IMR-90 (cell line): ENCODE measurements around the gene TMEM43. TPM values are rescaled to one million over a fixed set of nuclear protein-coding genes. Genes with fewer than 3 reads are reported as not detected.

ENCODE experiments used
- ATAC-seq: fragments of 200-7000 bp; cut with Tn5 transposase; 2 replicates; pipeline ENCODE4 v1.9.1; 2020; ENCODE audit warnings: low read depth, mild to moderate bottlenecking, moderate library complexity
- BruUV-seq: library from RNA; stranded (reverse); fragments of 400-500 nt; replicated peaks from 2 replicates; lab custom pipeline; 2021; lab: Mats Ljungman, UMichigan
- CTCF ChIA-PET: fragments of 300-600 bp; formaldehyde crosslinking; extraction: SDS; loops from one replicate; lab custom pipeline; 2021; ENCODE audit warnings: antibody characterized with exemption; lab: Yijun Ruan, JAX
- POLR2A ChIA-PET: fragments of 300-600 bp; sonication (Branson Sonifier 250); formaldehyde crosslinking; loops from one replicate; lab custom pipeline; 2022; ENCODE audit warnings: antibody characterized with exemption; ENCODE audit not compliant: unreplicated experiment; lab: Charles Lee
- DNase-seq: peaks from one replicate; pipeline ENCODE4 v3.0.0; 2013
- H2AFZ ChIP-seq: replicated peaks from 2 replicates; pipeline ENCODE3; 2013; ENCODE audit warnings: low read length, mild to moderate bottlenecking; ENCODE audit not compliant: poor library complexity
- H2AK5ac ChIP-seq: 2 replicates; pipeline ENCODE4 v1.6.1; 2013; ENCODE audit warnings: low read depth, low read length, inconsistent platforms
- H2AK9ac ChIP-seq: replicated peaks from 2 replicates; pipeline ENCODE3; 2013; ENCODE audit warnings: mild to moderate bottlenecking, low read depth, low read length, moderate library complexity; ENCODE audit not compliant: poor library complexity
- H2BK120ac ChIP-seq: 2 replicates; pipeline ENCODE4 v1.6.1; 2013; ENCODE audit warnings: low read depth, low read length, inconsistent platforms
- H2BK15ac ChIP-seq: 3 replicates; pipeline ENCODE4 v1.6.1; 2013; ENCODE audit warnings: low read depth, low read length, inconsistent platforms
- H2BK20ac ChIP-seq: 2 replicates; pipeline ENCODE4 v1.6.1; 2013; ENCODE audit warnings: low read depth, mild to moderate bottlenecking, inconsistent platforms, low read length, moderate library complexity
- H2BK5ac ChIP-seq: 2 replicates; pipeline ENCODE4 v1.6.1; 2013; ENCODE audit warnings: mild to moderate bottlenecking, low read depth, low read length, inconsistent platforms; ENCODE audit not compliant: poor library complexity, severe bottlenecking
- H3K14ac ChIP-seq: replicated peaks from 2 replicates; pipeline ENCODE4 v1.6.1; 2013; ENCODE audit warnings: low read depth, low read length, inconsistent platforms
- H3K18ac ChIP-seq: 2 replicates; pipeline ENCODE4 v1.6.1; 2013; ENCODE audit warnings: low read depth, low read length, control low read depth
- H3K23ac ChIP-seq: 2 replicates; pipeline ENCODE4 v1.6.1; 2013; ENCODE audit warnings: low read depth, low read length, inconsistent platforms
- H3K27ac ChIP-seq: 2 replicates; pipeline ENCODE4 v1.5.1; 2013; ENCODE audit warnings: mild to moderate bottlenecking, control low read depth, low read length; ENCODE audit not compliant: insufficient read depth
- H3K27me3 ChIP-seq: 2 replicates; pipeline ENCODE4 v1.6.1; 2013; ENCODE audit warnings: low read length; ENCODE audit not compliant: control insufficient read depth, insufficient read depth
- H3K36me3 ChIP-seq: 2 replicates; pipeline ENCODE4 v1.6.1; 2013; ENCODE audit warnings: low read length, mixed read lengths; ENCODE audit not compliant: control insufficient read depth, insufficient read depth
- H3K4ac ChIP-seq: 2 replicates; pipeline ENCODE4 v1.6.1; 2013; ENCODE audit warnings: low read depth, low read length, inconsistent platforms
- H3K4me1 ChIP-seq: 2 replicates; pipeline ENCODE4 v1.6.1; 2013; ENCODE audit warnings: low read length, mixed read lengths; ENCODE audit not compliant: control insufficient read depth, insufficient read depth
- H3K4me2 ChIP-seq: 2 replicates; pipeline ENCODE4 v1.6.1; 2013; ENCODE audit warnings: low read depth, mild to moderate bottlenecking, control low read depth, low read length, moderate library complexity
- H3K4me3 ChIP-seq: 2 replicates; pipeline ENCODE4 v1.5.1; 2013; ENCODE audit warnings: low read depth, mild to moderate bottlenecking, control low read depth, low read length, moderate library complexity; ENCODE audit not compliant: insufficient read depth
- H3K56ac ChIP-seq: 2 replicates; pipeline ENCODE4 v1.6.1; 2013; ENCODE audit warnings: low read length, inconsistent platforms; ENCODE audit not compliant: insufficient read depth; ENCODE audit errors: extremely low read depth
- H3K79me1 ChIP-seq, 2 experiments: 2 replicates each; pipeline ENCODE4 v1.6.1; 2013; ENCODE audit warnings: low read length in 2 of 2, inconsistent platforms in 1 of 2, low read depth in 1 of 2
- H3K9ac ChIP-seq: 2 replicates; pipeline ENCODE4 v1.6.1; 2013; ENCODE audit warnings: low read depth, low read length, control low read depth
- H3K9me1 ChIP-seq: 2 replicates; pipeline ENCODE4 v1.6.1; 2013; ENCODE audit warnings: low read length, inconsistent platforms; ENCODE audit not compliant: insufficient read depth
- H3K9me3 ChIP-seq: 2 replicates; pipeline ENCODE4 v1.6.1; 2013; ENCODE audit warnings: low read length; ENCODE audit not compliant: control insufficient read depth, insufficient read depth
- H4K20me1 ChIP-seq: 2 replicates; pipeline ENCODE4 v1.6.1; 2013; ENCODE audit warnings: low read length, inconsistent platforms; ENCODE audit not compliant: insufficient read depth
- H4K5ac ChIP-seq: 2 replicates; pipeline ENCODE4 v1.6.1; 2013; ENCODE audit warnings: mild to moderate bottlenecking, low read depth, low read length, control low read depth
- H4K8ac ChIP-seq, 2 experiments: 2 replicates each; pipeline ENCODE4 v1.6.1; 2013; ENCODE audit warnings: low read depth in 2 of 2, low read length in 2 of 2, control low read depth in 1 of 2, inconsistent platforms in 1 of 2
- H4K91ac ChIP-seq: 2 replicates; pipeline ENCODE4 v1.6.1; 2013; ENCODE audit warnings: low read depth, low read length, inconsistent platforms; ENCODE audit not compliant: insufficient read depth
- CEBPB ChIP-seq: IDR thresholded peaks from 2 replicates; pipeline ENCODE4 v1.6.1; 2012; ENCODE audit warnings: low read depth, low read length, improper control_type of control experiment
- CTCF ChIP-seq: conservative IDR thresholded peaks from 2 replicates; pipeline ENCODE4 v1.5.1; 2012; ENCODE audit warnings: mild to moderate bottlenecking, low read depth, low read length, improper control_type of control experiment
- ELK1 ChIP-seq: fragments of 150-350 bp; IDR thresholded peaks from 2 replicates; pipeline ENCODE4 v1.6.1; 2016; ENCODE audit warnings: low read depth, mild to moderate bottlenecking, low read length, moderate library complexity, borderline replicate concordance
- MAFK ChIP-seq: IDR thresholded peaks from 2 replicates; pipeline ENCODE4 v1.6.1; 2012; ENCODE audit warnings: low read depth, low read length, improper control_type of control experiment
- MAZ ChIP-seq: IDR thresholded peaks from 2 replicates; pipeline ENCODE4 v1.6.1; 2012; ENCODE audit warnings: low read depth, mild to moderate bottlenecking, low read length, improper control_type of control experiment, moderate library complexity, borderline replicate concordance
- MXI1 ChIP-seq: IDR thresholded peaks from 2 replicates; pipeline ENCODE4 v1.6.1; 2012; ENCODE audit warnings: low read depth, mild to moderate bottlenecking, low read length, moderate library complexity, borderline replicate concordance
- NFE2L2 ChIP-seq: fragments of 150-350 bp; IDR thresholded peaks from 2 replicates; pipeline ENCODE4 v1.6.1; 2016; ENCODE audit warnings: low read depth, mild to moderate bottlenecking, low read length
- POLR2A ChIP-seq: IDR thresholded peaks from 2 replicates; pipeline ENCODE4 v1.6.1; 2012; ENCODE audit warnings: mild to moderate bottlenecking, low read depth, low read length
- RAD21 ChIP-seq: IDR thresholded peaks from 2 replicates; pipeline ENCODE4 v1.6.1; 2012; ENCODE audit warnings: low read length, improper control_type of control experiment
- RCOR1 ChIP-seq: IDR thresholded peaks from 2 replicates; pipeline ENCODE4 v1.6.1; 2012; ENCODE audit warnings: mild to moderate bottlenecking, low read length, improper control_type of control experiment; ENCODE audit not compliant: insufficient replicate concordance
- RFX5 ChIP-seq: IDR thresholded peaks from 2 replicates; pipeline ENCODE4 v1.8.0; 2012; ENCODE audit warnings: low read depth, mild to moderate bottlenecking, low read length, moderate library complexity
- USF2 ChIP-seq: fragments of 150-350 bp; IDR thresholded peaks from 2 replicates; pipeline ENCODE4 v1.6.1; 2017; ENCODE audit warnings: mild to moderate bottlenecking, antibody characterized with exemption, low read length, low read depth
- WGBS, 2 experiments: methylation state at CpG; one replicate each; pipeline versions ENCODE4 v1.1.5 to v1.1.7; 2013; ENCODE audit warnings: missing lambda C conversion rate in 2 of 2; ENCODE audit not compliant: insufficient read length in 1 of 2; ENCODE audit errors: extremely low coverage in 2 of 2; 5-methylcytosine and 5-hydroxymethylcytosine counted together
- dilution Hi-C: fragments of 300-500 bp; cut with HindIII; formaldehyde crosslinking; loops from one replicate; pipeline ENCODE4 v1.14.3; 2018; ENCODE audit warnings: low sequenced_read_pairs; ENCODE audit not compliant: unreplicated experiment
- in situ Hi-C: fragments of 300-500 bp; cut with MboI; formaldehyde crosslinking; loops from 3 replicates; pipeline ENCODE4 v1.14.3; 2019; ENCODE audit warnings: low sequenced_read_pairs, inconsistent platforms, mixed read lengths
- intact Hi-C: fragments of 100-400 bp; cut with micrococcal nuclease; formaldehyde crosslinking; loops from 2 replicates; pipeline ENCODE4 v1.10.0; 2022
- polyA plus RNA-seq, 3 experiments: library from polyadenylated mRNA; depleted of rRNA; stranded (reverse); fragments of >200 nt; gene quantifications; 2 replicates each; pipeline ENCODE4 v1.2.3, GENCODE V29; 2012; ENCODE audit warnings: low replicate concordance in 1 of 3
- total RNA-seq: library from RNA; depleted of rRNA; stranded (reverse); fragments of >200 nt; gene quantifications from 2 replicates; pipeline ENCODE4 v1.2.3, GENCODE V29; 2012

Gene TMEM43
- total and polyA plus RNA-seq, 2 of the 4 experiments (the other 2 are of a cell fraction): 109 to 114 TPM

GRCh38 chr3:14145236-14145635 is 20.4 kb downstream of the TMEM43 start (continued):
- TF ChIP-seq MAFK: no peak

GRCh38 chr3:14145670-14146380 is 21.0 kb downstream of the TMEM43 start:
- CTCF ChIA-PET: interaction anchor here (0.5 to 2.3 kb wide), 2 partner anchors 21 to 50 kb away, joined by 3 to 11 read pairs; partner anchors contain the start of genes CHCHD4 and TMEM43
- H4K5ac ChIP-seq: peak overlapping the region; percentile 85
- no peak for ATAC-seq
- peak overlapping the region; percentile 88 for H2BK120ac ChIP-seq
- no peak overlapping the region for H3K4me2 ChIP-seq
- BruUV-seq: TSS peak; percentile 82
- POLR2A ChIA-PET: no interaction called here
- peak overlapping the region; percentile 95 for H3K27ac ChIP-seq
- H4K8ac ChIP-seq: peak overlapping the region in 1 of 2 experiments; percentile 72; a peak in 1 of 4 replicates
- H3K4ac ChIP-seq: peak overlapping the region; percentile 92
- H3K9me1 ChIP-seq: peaks cover 21% of the 10 kb centered on the region; the same call in 1 of the 2 replicates
- H3K9ac ChIP-seq: 0 out of 2 replicates have a peak overlapping the region, but pooled peaks have one; percentile 13
- H2AK9ac ChIP-seq: peak overlapping the region; percentile 68
- H4K91ac ChIP-seq: peak overlapping the region; percentile 89
- H2BK15ac ChIP-seq: peak overlapping the region; percentile 12; the same call in 2 of the 3 replicates
- H3K56ac ChIP-seq: peak overlapping the region; percentile 59; the same call in 1 of the 2 replicates
- dilution Hi-C loops: no loop called here
- H3K14ac ChIP-seq: peak overlapping the region; percentile 46
- peaks cover 56% of the 10 kb centered on the region for H3K36me3 ChIP-seq
- H3K18ac ChIP-seq: peak overlapping the region; percentile 87
- H2AK5ac ChIP-seq: peak overlapping the region; percentile 85
- H3K23ac ChIP-seq: peak overlapping the region; percentile 69
- peaks cover 27% of the 10 kb centered on the region for H3K4me1 ChIP-seq
- H2BK20ac ChIP-seq: peak overlapping the region; percentile 81
- H3K79me1 ChIP-seq: peaks cover 0 to 15% of the 10 kb centered on the region in 2 experiments; a peak in 1 of 4 replicates
- peak overlapping the region; percentile 36 for H2AFZ ChIP-seq
- H3K4me3 ChIP-seq: no peak overlapping the region
- peaks cover 7% of the 10 kb centered on the region for H4K20me1 ChIP-seq
- intact Hi-C loops: no loop called here
- H3K27me3 ChIP-seq: no peaks in the 10 kb centered on the region
- no peaks in the 10 kb centered on the region for H3K9me3 ChIP-seq
- H2BK5ac ChIP-seq: peak overlapping the region; percentile 82
- in situ Hi-C loops: loop anchor here (25.0 kb wide), 1 partner anchor 109 kb away; no protein-coding TSS in a partner anchor
- DNase-seq: no peak
- WGBS, 2 experiments: 94% methylated on average over 2 of the region's 10 CpGs; no CpG with 5 or more reads in 1 of the 2 experiments
- TF ChIP-seq NFE2L2: no peak
- TF ChIP-seq ELK1: no peak
- TF ChIP-seq USF2: no peak
- no peak for TF ChIP-seq RCOR1
- no peak for TF ChIP-seq CTCF
- TF ChIP-seq RAD21: no peak
- no peak for TF ChIP-seq RFX5
- TF ChIP-seq CEBPB: no peak
- TF ChIP-seq MAZ: no peak
- TF ChIP-seq POLR2A: no peak
- TF ChIP-seq MXI1: no peak
